AG08396 (cell line): ENCODE measurements around the gene TBC1D3I.
"Not testable (repeated sequence)": the region's sequence is repeated elsewhere in the genome, so short reads cannot be mapped to it uniquely, and the experiment has no call there.

Experiments used
- DNase-seq: peaks from one replicate; pipeline ENCODE4 v3.0.0; 2012; ENCODE audit warnings: low spot score, mixed read lengths

The TBC1D3I gene

GRCh38 chr17:36264470-36264869 is at the start of gene TBC1D3I:
TSS of gene TBC1D3I (minus strand) at chr17:36264570. CDS start at chr17:36262985, 1,585 bp downstream.
- not testable (repeated sequence) for DNase-seq

- DNase-seq = not testable (repeated sequence)
Observed at GRCh38 chr17:36295161-36295560, 30.8 kb upstream of the TBC1D3I start.

- DNase-seq = not testable (repeated sequence)
Observed at GRCh38 chr17:36289965-36290612, 25.7 kb upstream of the TBC1D3I start.

- not testable (repeated sequence) for DNase-seq
Observed at GRCh38 chr17:36284219-36284618, 19.8 kb upstream of the TBC1D3I start.

GRCh38 chr17:36283256-36283655 is 18.9 kb upstream of the TBC1D3I start:
- not testable (repeated sequence) for DNase-seq

GRCh38 chr17:36242046-36242445 is 22.3 kb downstream of the TBC1D3I start:
- not testable (repeated sequence) for DNase-seq

GRCh38 chr17:36229644-36230043 is 34.7 kb downstream of the TBC1D3I start:
- DNase-seq = not testable (repeated sequence)

GRCh38 chr17:36222967-36223366 is 41.4 kb downstream of the TBC1D3I start:
- DNase-seq = not testable (repeated sequence)

GRCh38 chr17:36221581-36222100 is 42.7 kb downstream of the TBC1D3I start:
- DNase-seq = not testable (repeated sequence)

- not testable (repeated sequence) for DNase-seq
Observed at GRCh38 chr17:36220737-36221580, 43.4 kb downstream of the TBC1D3I start.

- DNase-seq = not testable (repeated sequence)
Observed at GRCh38 chr17:36219556-36219955, 44.8 kb downstream of the TBC1D3I start.

GRCh38 chr17:36215406-36216308 is 48.7 kb downstream of the TBC1D3I start:
- not testable (repeated sequence) for DNase-seq

GRCh38 chr17:36214918-36215317 is 49.5 kb downstream of the TBC1D3I start:
- no peak for DNase-seq

- no peak for DNase-seq
Observed at GRCh38 chr17:36213695-36214094, 50.7 kb downstream of the TBC1D3I start.

GRCh38 chr17:36212966-36213365 is 51.4 kb downstream of the TBC1D3I start:
- DNase-seq = no peak

- DNase-seq = no peak
Observed at GRCh38 chr17:36212272-36212605, 52.1 kb downstream of the TBC1D3I start.

- not testable (repeated sequence) for DNase-seq
Observed at GRCh38 chr17:36211484-36212271, 52.7 kb downstream of the TBC1D3I start.

GRCh38 chr17:36210439-36211211 is 53.7 kb downstream of the TBC1D3I start, which contains the start of gene CCL4L2:
TSS of gene CCL4L2 (plus strand) at chr17:36211063.
- DNase-seq = not testable (repeated sequence)

- no peak for DNase-seq
Observed at GRCh38 chr17:36209575-36209974, 54.8 kb downstream of the TBC1D3I start.

- DNase-seq = not testable (repeated sequence)
Observed at GRCh38 chr17:36207383-36207782, 57.0 kb downstream of the TBC1D3I start.
